ELF-1 (cell line): ENCODE measurements around the gene GBX2.

Experiments
- DNase-seq: peaks from one replicate; pipeline ENCODE4 v3.0.0-alpha.2; 2016; ENCODE audit warnings: low read depth, low spot score

The GBX2 gene

GRCh38 chr2:236168110-236169080, at the start of gene GBX2:
Gene GBX2, minus strand, starts transcription at chr2:236168386. Its CDS starts 415 bp downstream, at chr2:236167971.
- peak; percentile 92 for DNase-seq

- DNase-seq: no peak
These were observed 49.7 kb upstream of the GBX2 start for GRCh38 chr2:236217926-236218325.

- DNase-seq: no peak
These were observed 48.5 kb upstream of the GBX2 start for GRCh38 chr2:236216711-236217110.

GRCh38 chr2:236215761-236216333, 47.7 kb upstream of the GBX2 start:
- DNase-seq: no peak

- no peak for DNase-seq
These were observed 47.0 kb upstream of the GBX2 start for GRCh38 chr2:236215196-236215595.

- no peak for DNase-seq
These were observed 46.3 kb upstream of the GBX2 start for GRCh38 chr2:236214376-236214995.

- DNase-seq: no peak
These were observed 43.1 kb upstream of the GBX2 start for GRCh38 chr2:236211296-236211695.

GRCh38 chr2:236210536-236210935, 42.4 kb upstream of the GBX2 start:
- peak; percentile 10 for DNase-seq

- no peak for DNase-seq
These were observed 41.8 kb upstream of the GBX2 start for GRCh38 chr2:236209996-236210395.

- DNase-seq: peak; percentile 74
These were observed 41.3 kb upstream of the GBX2 start for GRCh38 chr2:236209535-236209934.

GRCh38 chr2:236208019-236208926, 40.1 kb upstream of the GBX2 start:
- no peak for DNase-seq

GRCh38 chr2:236207472-236207871, 39.3 kb upstream of the GBX2 start:
- no peak for DNase-seq

GRCh38 chr2:236205867-236206645, 37.9 kb upstream of the GBX2 start:
- DNase-seq: no peak

GRCh38 chr2:236204953-236205352, 36.8 kb upstream of the GBX2 start:
- no peak for DNase-seq

GRCh38 chr2:236200378-236200777, 32.2 kb upstream of the GBX2 start:
- DNase-seq: no peak

GRCh38 chr2:236196366-236196765, 28.2 kb upstream of the GBX2 start:
- DNase-seq: no peak

GRCh38 chr2:236195726-236196125, 27.5 kb upstream of the GBX2 start:
- DNase-seq: no peak

GRCh38 chr2:236194786-236195185, 26.6 kb upstream of the GBX2 start:
- no peak for DNase-seq

- no peak for DNase-seq
These were observed 24.8 kb upstream of the GBX2 start for GRCh38 chr2:236193026-236193425.

GRCh38 chr2:236190674-236191073, 22.5 kb upstream of the GBX2 start:
- no peak for DNase-seq

GRCh38 chr2:236184701-236185100, 16.5 kb upstream of the GBX2 start:
- no peak for DNase-seq
